Panc1 (cell line): ENCODE measurements around the gene CLINT1. TPM values are rescaled to one million over a fixed set of nuclear protein-coding genes. Genes with fewer than 3 reads are reported as not detected.

Experiments used
- ATAC-seq: fragments of 200-7000 bp; cut with Tn5 transposase; 2 replicates; pipeline ENCODE4 v1.9.1; 2020; ENCODE audit warnings: mild to moderate bottlenecking, moderate library complexity
- BruUV-seq: library from RNA; stranded (reverse); fragments of 400-500 nt; replicated peaks from 2 replicates; lab custom pipeline; 2021; lab: Mats Ljungman, UMichigan
- CTCF ChIA-PET: fragments of 300-600 bp; sonication (Branson Sonifier 250); formaldehyde crosslinking; loops from one replicate; lab custom pipeline; 2022; ENCODE audit warnings: antibody characterized with exemption; lab: Charles Lee
- POLR2A ChIA-PET: fragments of 300-600 bp; sonication (Branson Sonifier 250); formaldehyde crosslinking; loops from one replicate; lab custom pipeline; 2022; ENCODE audit warnings: antibody characterized with exemption; lab: Charles Lee
- DNase-seq: peaks from one replicate; pipeline ENCODE4 v3.0.0-alpha.2; 2010; ENCODE audit warnings: low read depth, low spot score
- H3K27ac ChIP-seq: 2 replicates; pipeline ENCODE4 v1.5.1; 2011; ENCODE audit warnings: mild to moderate bottlenecking, low read length, inconsistent platforms
- H3K27me3 ChIP-seq: fragments of 200-500 bp; sonication (Bioruptor generic); 2 replicates; pipeline ENCODE4 v1.6.0; 2014; ENCODE audit warnings: low read length, inconsistent platforms; ENCODE audit not compliant: control insufficient read depth, insufficient read depth
- H3K36me3 ChIP-seq: fragments of 200-500 bp; sonication (Bioruptor generic); 2 replicates; pipeline ENCODE4 v1.5.1; 2014; ENCODE audit warnings: inconsistent platforms, mild to moderate bottlenecking, low read length, moderate library complexity; ENCODE audit not compliant: control insufficient read depth, insufficient read depth
- H3K4me1 ChIP-seq: 2 replicates; pipeline ENCODE4 v1.5.1; 2011; ENCODE audit warnings: inconsistent platforms, mild to moderate bottlenecking, low read length, moderate library complexity; ENCODE audit not compliant: control insufficient read depth, insufficient read depth
- H3K4me3 ChIP-seq, 2 experiments: 2 replicates each; pipeline ENCODE4 v1.5.1; 2011 to 2012; ENCODE audit warnings: low read depth in 2 of 2, low read length in 2 of 2, mild to moderate bottlenecking in 2 of 2, inconsistent platforms in 1 of 2, moderate library complexity in 1 of 2
- H3K9me3 ChIP-seq: fragments of 200-500 bp; sonication (Bioruptor generic); 2 replicates; pipeline ENCODE4 v1.5.1; 2014; ENCODE audit warnings: low read depth, mild to moderate bottlenecking, inconsistent platforms, low read length, moderate library complexity; ENCODE audit not compliant: control insufficient read depth, insufficient read depth
- POLR2AphosphoS5 ChIP-seq: IDR thresholded peaks from 2 replicates; pipeline ENCODE4 v1.6.1; 2012; ENCODE audit warnings: mild to moderate bottlenecking, low read depth, low read length, moderate library complexity
- SIN3A ChIP-seq: IDR thresholded peaks from 2 replicates; pipeline ENCODE4 v1.6.1; 2012; ENCODE audit warnings: low read depth, mild to moderate bottlenecking, low read length, moderate library complexity, borderline replicate concordance; ENCODE audit not compliant: insufficient read depth
- TCF7L2 ChIP-seq: IDR thresholded peaks from 2 replicates; pipeline ENCODE4 v1.6.1; 2011; ENCODE audit warnings: mild to moderate bottlenecking, low read depth, low read length, inconsistent platforms
- in situ Hi-C: cut with HindIII; loops from 2 replicates; pipeline ENCODE4 v1.10.0; 2016; ENCODE audit warnings: low sequenced_read_pairs, low pct_unique_long_range_greater_than_20kb
- intact Hi-C: fragments of 100-400 bp; cut with micrococcal nuclease; formaldehyde crosslinking; loops from one replicate; pipeline ENCODE4 v1.10.0; 2022; ENCODE audit not compliant: unreplicated experiment
- total RNA-seq: library from RNA; stranded (reverse); gene quantifications from one replicate; pipeline ENCODE4 v1.2.1, GENCODE V29; 2021; ENCODE audit not compliant: unreplicated experiment
- TF ChIP-seq, protein P1 (sequence below): fragments of 450-650 bp; IDR thresholded peaks from 2 replicates; pipeline ENCODE4 v1.5.1; 2017; ENCODE audit warnings: mild to moderate bottlenecking
- TF ChIP-seq, protein P2 (sequence below), 2 experiments: IDR thresholded peaks; 2 replicates each; pipeline ENCODE4 v1.6.1; 2011 to 2012; ENCODE audit warnings: low read depth in 2 of 2, control low read depth in 1 of 2, low read length in 1 of 2, mild to moderate bottlenecking in 1 of 2, moderate library complexity in 1 of 2; ENCODE audit not compliant: insufficient read depth in 1 of 2

Gene CLINT1
- total RNA-seq, 1 experiment from 2014 or later: 81.6 TPM

DNA sequence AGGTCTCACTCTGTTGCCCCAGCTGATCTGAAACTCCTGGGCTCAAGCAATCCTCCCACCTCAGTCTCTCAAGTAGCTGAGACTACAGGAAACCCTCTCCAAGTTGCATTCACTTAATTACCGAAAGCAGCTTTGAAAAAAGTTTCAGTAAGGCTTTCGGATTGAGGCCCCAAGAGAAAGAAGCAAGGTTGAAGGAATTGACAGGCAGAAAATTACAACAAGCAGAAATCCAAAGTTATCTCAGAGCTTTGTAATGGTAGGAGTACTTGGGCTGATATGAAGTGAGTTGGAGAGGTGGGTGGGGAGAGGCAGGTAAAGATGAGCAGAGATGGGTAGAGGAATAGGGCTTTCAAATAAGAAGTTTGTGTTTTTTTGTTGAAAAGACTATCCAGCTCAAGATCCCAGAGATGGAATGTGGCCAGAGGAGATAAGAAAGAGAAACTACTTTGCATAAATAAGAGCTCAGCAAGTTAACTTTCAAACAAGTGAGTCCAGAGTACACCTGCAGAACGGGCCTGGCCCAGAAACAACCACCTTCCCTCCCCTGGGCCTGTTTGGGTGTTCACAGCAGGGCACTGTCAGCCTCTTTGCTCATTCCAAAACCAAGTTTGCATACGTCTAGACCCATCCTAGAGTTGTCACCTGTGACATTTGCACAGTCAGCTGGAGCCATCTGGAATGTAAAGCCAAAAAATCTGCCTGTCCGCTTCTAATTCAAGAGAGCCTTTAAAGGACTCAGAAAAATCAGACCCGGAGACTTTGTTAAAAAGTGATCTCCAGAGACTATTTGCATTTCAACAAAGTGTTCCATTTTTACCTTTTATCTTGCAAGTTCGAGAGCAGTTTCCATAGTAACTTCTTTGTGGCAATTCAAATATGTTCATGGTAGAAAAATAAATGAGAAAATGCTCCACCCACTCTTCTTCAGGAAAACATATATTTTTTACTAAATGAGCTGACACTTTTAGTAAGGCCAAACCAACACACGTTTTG, 2.2 kb upstream of the CLINT1 start:
- no peaks in the 10 kb centered on the region for H3K27me3 ChIP-seq
- ATAC-seq (no peak), DNase-seq (no peak)
- in situ Hi-C loops (no loop called here), intact Hi-C loops (no loop called here)
- H3K4me1 ChIP-seq: peaks cover 5% of the 10 kb centered on the region
- TF ChIP-seq SIN3A (no peak), TCF7L2 (no peak), POLR2AphosphoS5 (no peak)
- TF ChIP-seq, protein P1, sequence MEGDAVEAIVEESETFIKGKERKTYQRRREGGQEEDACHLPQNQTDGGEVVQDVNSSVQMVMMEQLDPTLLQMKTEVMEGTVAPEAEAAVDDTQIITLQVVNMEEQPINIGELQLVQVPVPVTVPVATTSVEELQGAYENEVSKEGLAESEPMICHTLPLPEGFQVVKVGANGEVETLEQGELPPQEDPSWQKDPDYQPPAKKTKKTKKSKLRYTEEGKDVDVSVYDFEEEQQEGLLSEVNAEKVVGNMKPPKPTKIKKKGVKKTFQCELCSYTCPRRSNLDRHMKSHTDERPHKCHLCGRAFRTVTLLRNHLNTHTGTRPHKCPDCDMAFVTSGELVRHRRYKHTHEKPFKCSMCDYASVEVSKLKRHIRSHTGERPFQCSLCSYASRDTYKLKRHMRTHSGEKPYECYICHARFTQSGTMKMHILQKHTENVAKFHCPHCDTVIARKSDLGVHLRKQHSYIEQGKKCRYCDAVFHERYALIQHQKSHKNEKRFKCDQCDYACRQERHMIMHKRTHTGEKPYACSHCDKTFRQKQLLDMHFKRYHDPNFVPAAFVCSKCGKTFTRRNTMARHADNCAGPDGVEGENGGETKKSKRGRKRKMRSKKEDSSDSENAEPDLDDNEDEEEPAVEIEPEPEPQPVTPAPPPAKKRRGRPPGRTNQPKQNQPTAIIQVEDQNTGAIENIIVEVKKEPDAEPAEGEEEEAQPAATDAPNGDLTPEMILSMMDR: no peak
- TF ChIP-seq, protein P2, sequence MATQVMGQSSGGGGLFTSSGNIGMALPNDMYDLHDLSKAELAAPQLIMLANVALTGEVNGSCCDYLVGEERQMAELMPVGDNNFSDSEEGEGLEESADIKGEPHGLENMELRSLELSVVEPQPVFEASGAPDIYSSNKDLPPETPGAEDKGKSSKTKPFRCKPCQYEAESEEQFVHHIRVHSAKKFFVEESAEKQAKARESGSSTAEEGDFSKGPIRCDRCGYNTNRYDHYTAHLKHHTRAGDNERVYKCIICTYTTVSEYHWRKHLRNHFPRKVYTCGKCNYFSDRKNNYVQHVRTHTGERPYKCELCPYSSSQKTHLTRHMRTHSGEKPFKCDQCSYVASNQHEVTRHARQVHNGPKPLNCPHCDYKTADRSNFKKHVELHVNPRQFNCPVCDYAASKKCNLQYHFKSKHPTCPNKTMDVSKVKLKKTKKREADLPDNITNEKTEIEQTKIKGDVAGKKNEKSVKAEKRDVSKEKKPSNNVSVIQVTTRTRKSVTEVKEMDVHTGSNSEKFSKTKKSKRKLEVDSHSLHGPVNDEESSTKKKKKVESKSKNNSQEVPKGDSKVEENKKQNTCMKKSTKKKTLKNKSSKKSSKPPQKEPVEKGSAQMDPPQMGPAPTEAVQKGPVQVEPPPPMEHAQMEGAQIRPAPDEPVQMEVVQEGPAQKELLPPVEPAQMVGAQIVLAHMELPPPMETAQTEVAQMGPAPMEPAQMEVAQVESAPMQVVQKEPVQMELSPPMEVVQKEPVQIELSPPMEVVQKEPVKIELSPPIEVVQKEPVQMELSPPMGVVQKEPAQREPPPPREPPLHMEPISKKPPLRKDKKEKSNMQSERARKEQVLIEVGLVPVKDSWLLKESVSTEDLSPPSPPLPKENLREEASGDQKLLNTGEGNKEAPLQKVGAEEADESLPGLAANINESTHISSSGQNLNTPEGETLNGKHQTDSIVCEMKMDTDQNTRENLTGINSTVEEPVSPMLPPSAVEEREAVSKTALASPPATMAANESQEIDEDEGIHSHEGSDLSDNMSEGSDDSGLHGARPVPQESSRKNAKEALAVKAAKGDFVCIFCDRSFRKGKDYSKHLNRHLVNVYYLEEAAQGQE (IDR thresholded peaks at IDR 0.05; ENCODE audit: insufficient read depth in 1 of 2, low read depth in 2 of 2, low read length in 1 of 2): no peak
- no TSS peak for BruUV-seq
- ChIA-PET POLR2A (no interaction called here), CTCF (interaction anchor here (0.7 kb wide), 1 partner anchor 1337 kb away, joined by 6 read pairs; no protein-coding TSS in a partner anchor)
- H3K9me3 ChIP-seq: no peaks in the 10 kb centered on the region
- no peak overlapping the region for H3K27ac ChIP-seq
- peaks cover 4% of the 10 kb centered on the region; the same call in 1 of the 2 replicates for H3K36me3 ChIP-seq
- H3K4me3 ChIP-seq: no peak overlapping the region

DNA sequence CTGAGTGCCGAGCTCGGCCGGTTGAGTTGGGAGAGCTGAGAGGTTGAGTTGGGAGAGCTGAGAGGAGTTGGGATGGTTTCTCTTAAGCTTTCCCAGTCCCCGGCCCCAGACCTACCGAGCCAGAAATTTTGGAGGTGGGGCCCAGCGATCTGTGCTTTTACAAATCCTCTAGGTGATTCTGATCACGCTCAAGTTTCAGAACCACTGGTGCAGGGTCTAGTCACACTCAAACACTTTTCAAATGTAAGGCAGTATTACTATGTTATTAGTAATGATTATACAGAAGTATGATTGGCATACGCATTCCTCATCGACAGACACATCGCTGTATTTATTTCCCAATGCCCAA, 256 bp upstream of the CLINT1 start:
- peaks cover 6% of the 10 kb centered on the region for H3K4me1 ChIP-seq
- POLR2A ChIA-PET: no interaction called here
- H3K36me3 ChIP-seq: peaks cover 4% of the 10 kb centered on the region; the same call in 1 of the 2 replicates
- intact Hi-C loops: loop anchor here (10.0 kb wide), 1 partner anchor 86 kb away; no protein-coding TSS in a partner anchor
- peak overlapping the region; percentile 93 to 98 for H3K4me3 ChIP-seq
- in situ Hi-C loops: no loop called here
- CTCF ChIA-PET: no interaction called here
- no peaks in the 10 kb centered on the region for H3K9me3 ChIP-seq
- BruUV-seq: no TSS peak
- ATAC-seq (peak; percentile 11; the same call in 1 of the 2 replicates), DNase-seq (peak; percentile 52)
- no peak for TF ChIP-seq SIN3A
- H3K27me3 ChIP-seq: no peaks in the 10 kb centered on the region
- H3K27ac ChIP-seq: peak overlapping the region; percentile 40; the same call in 1 of the 2 replicates
